CD14-positive monocyte (primary cell): ENCODE data around the gene NUP214. TPM values are rescaled to one million over a fixed set of nuclear protein-coding genes. Genes with fewer than 3 reads are reported as not detected.

Experiments used
- DNase-seq, 3 donors: peaks; one replicate each; pipeline ENCODE4 v3.0.0-alpha.2; 2011 to 2022
- H2AFZ ChIP-seq: 2 replicates; pipeline ENCODE4 v1.6.0; 2012; ENCODE audit warnings: mild to moderate bottlenecking, low read depth, low read length, inconsistent platforms; ENCODE audit not compliant: insufficient read depth, poor library complexity, severe bottlenecking
- H3K27ac ChIP-seq, 2 donors: 1 replicate in 1 of 2; 2 replicates in 1 of 2; pipeline ENCODE4 v1.5.1; 2012 to 2013; ENCODE audit warnings: low read length in 2 of 2, control low read depth in 1 of 2, inconsistent platforms in 1 of 2, low read depth in 1 of 2, mild to moderate bottlenecking in 1 of 2
- H3K27me3 ChIP-seq, 2 donors: one replicate each; pipeline versions ENCODE4 v1.6.0 to v1.6.1; 2011 to 2013; ENCODE audit warnings: low read length in 2 of 2; ENCODE audit not compliant: control insufficient read depth in 2 of 2, insufficient read depth in 2 of 2
- H3K36me3 ChIP-seq, 2 donors: replicated peaks in 1 of 2; 1 replicate in 1 of 2; 2 replicates in 1 of 2; pipeline versions ENCODE4 v1.5.1 to v1.6.1; 2012 to 2013; ENCODE audit warnings: low read length in 2 of 2, control low read depth in 1 of 2, inconsistent platforms in 1 of 2, mild to moderate bottlenecking in 1 of 2; ENCODE audit not compliant: insufficient read depth in 2 of 2, control insufficient read depth in 1 of 2
- H3K4me1 ChIP-seq, 2 donors: 1 replicate in 1 of 2; 2 replicates in 1 of 2; pipeline versions ENCODE4 v1.5.1 to v1.6.1; 2012 to 2013; ENCODE audit warnings: low read length in 2 of 2, control low read depth in 1 of 2, inconsistent platforms in 1 of 2, mild to moderate bottlenecking in 1 of 2, moderate library complexity in 1 of 2; ENCODE audit not compliant: insufficient read depth in 2 of 2, control insufficient read depth in 1 of 2
- H3K4me2 ChIP-seq: replicated peaks from 2 replicates; pipeline ENCODE3; 2012; ENCODE audit warnings: low read length, moderate library complexity, mild to moderate bottlenecking; ENCODE audit not compliant: poor library complexity, severe bottlenecking; ENCODE audit errors: extremely low read depth
- H3K4me3 ChIP-seq, 3 experiments: fragments of 200-600 bp in 1 of 3; sonication (generic) in 1 of 3; replicated peaks in 1 of 3; 1 replicate in 2 of 3; 2 replicates in 1 of 3; pipeline ENCODE4 v1.5.1; 2011 to 2013; ENCODE audit warnings: low read length in 3 of 3, mild to moderate bottlenecking in 3 of 3, control low read depth in 2 of 3, low read depth in 2 of 3, inconsistent platforms in 1 of 3, moderate library complexity in 1 of 3
- H3K79me2 ChIP-seq: 2 replicates; pipeline ENCODE4 v1.6.0; 2012; ENCODE audit warnings: mild to moderate bottlenecking, control low read depth, inconsistent platforms, low read length, moderate library complexity; ENCODE audit not compliant: insufficient read depth
- H3K9ac ChIP-seq: 2 replicates; pipeline ENCODE4 v1.6.0; 2017; ENCODE audit warnings: low read length, mild to moderate bottlenecking; ENCODE audit not compliant: insufficient read depth, poor library complexity, severe bottlenecking
- H3K9me3 ChIP-seq, 2 donors: replicated peaks in 1 of 2; 1 replicate in 1 of 2; 2 replicates in 1 of 2; pipeline versions ENCODE4 v1.5.1 to v1.6.1; 2012 to 2013; ENCODE audit warnings: low read length in 2 of 2, control low read depth in 1 of 2; ENCODE audit not compliant: control insufficient read depth in 1 of 2, insufficient read depth in 1 of 2
- H4K20me1 ChIP-seq: 2 replicates; pipeline ENCODE4 v1.6.0; 2012; ENCODE audit warnings: mild to moderate bottlenecking, low read length, control low read depth, moderate library complexity; ENCODE audit not compliant: insufficient read depth
- H3K27ac Mint-ChIP-seq, 7 donors: one replicate each; pipeline ENCODE4 v1.8.0; 2020; ENCODE audit warnings: mild to moderate bottlenecking in 7 of 7, mixed read lengths in 7 of 7, moderate library complexity in 6 of 7, inconsistent platforms in 2 of 7
- H3K27me3 Mint-ChIP-seq, 3 donors: one replicate each; pipeline ENCODE4 v1.8.0; 2021 to 2022; ENCODE audit warnings: low read depth in 3 of 3, mild to moderate bottlenecking in 3 of 3, mixed read lengths in 3 of 3, moderate library complexity in 3 of 3, inconsistent platforms in 1 of 3
- H3K36me3 Mint-ChIP-seq, 2 donors: one replicate each; pipeline ENCODE4 v1.8.0; 2020; ENCODE audit warnings: mixed read lengths in 2 of 2, inconsistent platforms in 1 of 2, mild to moderate bottlenecking in 1 of 2
- H3K4me1 Mint-ChIP-seq: one replicate; pipeline ENCODE4 v1.8.0; 2020; ENCODE audit warnings: mild to moderate bottlenecking, mixed read lengths
- H3K4me3 Mint-ChIP-seq, 2 donors: one replicate each; pipeline ENCODE4 v1.8.0; 2020; ENCODE audit warnings: mild to moderate bottlenecking in 2 of 2, mixed read lengths in 2 of 2, moderate library complexity in 1 of 2
- H3K9me3 Mint-ChIP-seq, 7 donors: one replicate each; pipeline ENCODE4 v1.8.0; 2020 to 2022; ENCODE audit warnings: mixed read lengths in 7 of 7, mild to moderate bottlenecking in 6 of 7, moderate library complexity in 6 of 7, inconsistent platforms in 2 of 7
- WGBS: methylation state at CpG from one replicate; pipeline ENCODE4 v1.1.5; 2013; ENCODE audit warnings: missing lambda C conversion rate; ENCODE audit not compliant: insufficient coverage; 5-methylcytosine and 5-hydroxymethylcytosine counted together
- intact Hi-C, 2 donors: fragments of 100-400 bp; cut with micrococcal nuclease; formaldehyde crosslinking; loops; one replicate each; pipeline versions ENCODE4 v1.15.0 to v1.15.1; 2023
- polyA plus RNA-seq, 3 donors: library from polyadenylated mRNA; depleted of rRNA in 1 of 3; unstranded in 2 of 3; stranded (reverse) in 1 of 3; fragments of 300-500 nt in 2 of 3; fragments of >200 nt in 1 of 3; fragmentation: Illumina TruSeq in 2 of 3; gene quantifications; 1 replicate in 2 of 3; 2 replicates in 1 of 3; pipeline ENCODE4 v1.2.3, GENCODE V29; 2012 to 2021
- TF ChIP-seq, protein P1 (sequence below): fragments of 200-600 bp; IDR thresholded peaks from one replicate; pipeline ENCODE4 v1.8.0; 2022; ENCODE audit warnings: antibody characterized with exemption, mild to moderate bottlenecking

Gene NUP214
- polyA plus RNA-seq, 3 donors, result 94.9 to 329 (median 214) TPM

DNA sequence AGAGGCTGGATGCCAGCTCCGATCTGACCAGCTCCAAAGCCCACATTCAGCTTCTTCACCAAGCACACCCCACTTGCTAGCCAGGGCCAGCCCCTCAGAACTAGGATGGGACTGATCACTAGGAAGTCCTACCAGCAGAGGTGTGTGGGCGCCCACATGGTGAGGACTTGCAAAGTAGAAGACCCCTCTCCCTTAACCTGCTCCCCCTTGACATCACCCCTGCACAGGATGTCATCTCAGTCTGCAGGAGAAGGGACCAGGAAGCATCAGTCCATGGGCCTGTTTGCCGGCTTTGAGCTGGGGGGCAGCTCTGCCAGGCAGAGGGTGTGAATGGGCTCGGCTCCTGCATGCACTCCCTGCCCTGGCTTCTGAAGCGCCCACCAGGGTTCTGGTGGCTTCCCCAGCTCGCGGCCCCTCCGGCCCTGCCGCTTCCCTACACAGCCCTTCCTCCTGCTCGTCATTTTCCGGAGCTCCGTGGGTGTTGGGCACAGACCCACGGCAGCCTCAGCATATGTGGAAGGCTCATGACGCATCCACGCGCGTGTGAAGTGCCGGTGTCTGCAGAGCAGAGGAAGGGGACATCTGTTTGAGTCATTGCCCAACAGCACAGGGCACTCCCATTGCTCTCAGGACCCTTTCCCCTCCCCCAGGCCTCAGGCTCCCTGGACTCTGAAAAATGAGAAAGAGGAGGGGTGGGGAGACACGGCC, 154.6 kb downstream of the NUP214 start:
- Histone ChIP-seq H4K20me1 (peaks cover 11% of the 10 kb centered on the region), H3K79me2 (peaks cover 26% of the 10 kb centered on the region), H3K4me2 (no peak overlapping the region), H3K9ac (no peak overlapping the region), H3K4me3 (no peak overlapping the region), H3K9me3 (peaks cover 0 to 7% of the 10 kb centered on the region in 2 donors), H3K4me1 (peaks cover 32 to 38% of the 10 kb centered on the region in 2 donors), H3K27me3 (peaks cover 7 to 35% of the 10 kb centered on the region in 2 donors), H3K27ac (no peak overlapping the region), H2AFZ (no peak overlapping the region), H3K36me3 (no peaks in the 10 kb centered on the region)
- TF ChIP-seq, protein P1, sequence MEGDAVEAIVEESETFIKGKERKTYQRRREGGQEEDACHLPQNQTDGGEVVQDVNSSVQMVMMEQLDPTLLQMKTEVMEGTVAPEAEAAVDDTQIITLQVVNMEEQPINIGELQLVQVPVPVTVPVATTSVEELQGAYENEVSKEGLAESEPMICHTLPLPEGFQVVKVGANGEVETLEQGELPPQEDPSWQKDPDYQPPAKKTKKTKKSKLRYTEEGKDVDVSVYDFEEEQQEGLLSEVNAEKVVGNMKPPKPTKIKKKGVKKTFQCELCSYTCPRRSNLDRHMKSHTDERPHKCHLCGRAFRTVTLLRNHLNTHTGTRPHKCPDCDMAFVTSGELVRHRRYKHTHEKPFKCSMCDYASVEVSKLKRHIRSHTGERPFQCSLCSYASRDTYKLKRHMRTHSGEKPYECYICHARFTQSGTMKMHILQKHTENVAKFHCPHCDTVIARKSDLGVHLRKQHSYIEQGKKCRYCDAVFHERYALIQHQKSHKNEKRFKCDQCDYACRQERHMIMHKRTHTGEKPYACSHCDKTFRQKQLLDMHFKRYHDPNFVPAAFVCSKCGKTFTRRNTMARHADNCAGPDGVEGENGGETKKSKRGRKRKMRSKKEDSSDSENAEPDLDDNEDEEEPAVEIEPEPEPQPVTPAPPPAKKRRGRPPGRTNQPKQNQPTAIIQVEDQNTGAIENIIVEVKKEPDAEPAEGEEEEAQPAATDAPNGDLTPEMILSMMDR, result no peak
- peaks cover 32 to 41% (median 39%) of the 10 kb centered on the region in 3 donors for H3K27me3 Mint-ChIP-seq
- H3K27ac Mint-ChIP-seq, result peak overlapping the region in 3 of 7 donors; percentile 40 to 56 (median 53)
- WGBS, result 42% methylated on average over 9 of the region's 19 CpGs
- peaks cover 37% of the 10 kb centered on the region for H3K4me1 Mint-ChIP-seq
- H3K36me3 Mint-ChIP-seq, result peaks cover 0 to 11% of the 10 kb centered on the region in 2 donors
- peaks cover 0 to 8% (median 2%) of the 10 kb centered on the region in 7 donors for H3K9me3 Mint-ChIP-seq
- peak; percentile 71 to 87 (median 74) for DNase-seq
- intact Hi-C loops, result loop anchor here (5.0 to 10.0 kb wide), 4 partner anchors 43 to 1075 kb away; partner anchors contain the start of genes PRRC2B (in 1 of the 2) and SETX (in 1 of the 2)
- H3K4me3 Mint-ChIP-seq, result peak overlapping the region; percentile 57 to 60

DNA sequence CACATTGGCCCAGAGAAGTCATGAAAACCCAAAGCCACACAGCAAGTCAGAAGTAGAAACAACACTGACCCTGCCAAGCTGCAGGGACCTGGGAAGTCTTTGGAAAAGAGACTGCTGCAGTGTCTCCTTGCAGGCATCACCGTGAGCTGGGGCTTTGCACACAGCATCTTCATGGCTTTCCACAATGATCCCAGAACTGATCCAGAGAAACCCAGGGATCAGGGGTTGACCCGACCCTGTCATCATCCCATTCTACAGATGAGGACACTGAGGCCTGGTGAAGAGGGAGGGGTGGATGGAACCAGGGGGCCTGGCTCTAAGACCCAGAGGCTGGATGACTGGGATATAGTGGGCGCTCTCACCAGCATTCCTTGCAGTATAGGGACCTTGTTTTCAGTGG, 155.3 kb downstream of the NUP214 start:
- WGBS, result 100% methylated on average over 1 of the region's 3 CpGs
- H3K4me1 ChIP-seq, result peaks cover 32 to 38% of the 10 kb centered on the region in 2 donors
- peak overlapping the region in 1 of 2 donors; percentile 71 for H3K4me3 Mint-ChIP-seq
- no peaks in the 10 kb centered on the region for H3K36me3 ChIP-seq
- H3K79me2 ChIP-seq, result peaks cover 19% of the 10 kb centered on the region
- intact Hi-C loops, result no loop called here
- peaks cover 7 to 35% of the 10 kb centered on the region in 2 donors for H3K27me3 ChIP-seq
- H3K9ac ChIP-seq, result no peak overlapping the region
- H3K27ac Mint-ChIP-seq, result peak overlapping the region in 3 of 7 donors; percentile 40 to 56 (median 53)
- no peak overlapping the region for H3K4me3 ChIP-seq
- no peak overlapping the region for H2AFZ ChIP-seq
- no peak overlapping the region for H3K4me2 ChIP-seq
- TF ChIP-seq, protein P1, result no peak
- H3K36me3 Mint-ChIP-seq, result peaks cover 0 to 11% of the 10 kb centered on the region in 2 donors
- DNase-seq, result no peak
- peaks cover 4% of the 10 kb centered on the region for H4K20me1 ChIP-seq
- no peak overlapping the region for H3K27ac ChIP-seq
- H3K27me3 Mint-ChIP-seq, result peaks cover 35 to 41% (median 39%) of the 10 kb centered on the region in 3 donors
- H3K9me3 ChIP-seq, result peaks cover 0 to 7% of the 10 kb centered on the region in 2 donors
- H3K4me1 Mint-ChIP-seq, result peaks cover 37% of the 10 kb centered on the region
- H3K9me3 Mint-ChIP-seq, result peaks cover 0 to 10% (median 2%) of the 10 kb centered on the region in 7 donors
